CD4-positive, alpha-beta T cell treated with Interleukin-17A for 4 hours (primary cell): Measurements from ENCODE around the gene USB1.
"Not testable (repeated sequence)": the region's sequence is repeated elsewhere in the genome, so short reads cannot be mapped to it uniquely, and the experiment has no call there.

Experiments used
- DNase-seq: peaks from one replicate; pipeline ENCODE4 v3.0.0-alpha.2; 2020; ENCODE audit warnings: mixed read lengths

The USB1 gene

DNA sequence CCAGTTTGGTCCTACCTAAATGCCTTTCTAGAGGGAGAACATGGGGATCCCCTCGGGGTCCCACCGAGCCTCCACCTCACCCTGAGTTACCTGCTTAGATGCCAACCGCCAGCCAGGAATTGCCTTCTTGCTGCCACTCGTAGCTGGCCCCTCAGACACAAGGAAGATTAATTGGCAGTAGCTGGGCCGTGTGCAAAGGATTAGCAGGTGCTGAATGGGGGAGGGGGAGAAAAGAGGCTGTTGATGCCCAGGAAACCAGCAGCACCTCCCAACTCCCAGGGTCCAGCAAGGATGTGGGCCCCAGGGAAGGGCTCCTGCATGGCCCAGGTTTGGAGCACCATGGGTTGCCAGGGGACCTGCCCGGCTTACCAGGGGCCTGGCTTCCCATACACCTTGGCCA is 30.2 kb upstream of the USB1 start, which contains the start of gene CNGB1:
TSS of gene CNGB1 (minus strand) at position 159 of the 400 bp plus-strand sequence. CDS start 3,842 bp downstream, outside the sequence.
- DNase-seq = no peak

DNA sequence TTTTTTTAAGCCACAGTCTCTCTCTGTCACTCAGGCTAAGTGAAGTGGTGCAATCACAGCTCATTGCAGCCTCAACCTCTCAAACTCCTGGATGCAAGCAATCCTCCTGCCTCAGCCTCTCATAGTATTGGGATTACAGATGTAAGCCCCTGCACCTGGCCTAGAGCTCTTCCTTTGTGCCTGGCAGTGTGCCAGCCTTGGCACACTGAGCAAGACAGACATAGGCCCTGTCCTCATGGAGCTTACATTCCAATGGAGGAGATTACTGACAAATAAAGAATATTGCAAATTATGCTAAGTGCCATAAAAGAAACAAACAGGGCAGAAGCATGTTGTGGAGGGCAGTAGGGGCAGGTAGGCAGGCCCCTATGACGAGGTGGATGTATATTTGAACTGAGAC is 29.4 kb upstream of the USB1 start:
- no peak for DNase-seq

DNA sequence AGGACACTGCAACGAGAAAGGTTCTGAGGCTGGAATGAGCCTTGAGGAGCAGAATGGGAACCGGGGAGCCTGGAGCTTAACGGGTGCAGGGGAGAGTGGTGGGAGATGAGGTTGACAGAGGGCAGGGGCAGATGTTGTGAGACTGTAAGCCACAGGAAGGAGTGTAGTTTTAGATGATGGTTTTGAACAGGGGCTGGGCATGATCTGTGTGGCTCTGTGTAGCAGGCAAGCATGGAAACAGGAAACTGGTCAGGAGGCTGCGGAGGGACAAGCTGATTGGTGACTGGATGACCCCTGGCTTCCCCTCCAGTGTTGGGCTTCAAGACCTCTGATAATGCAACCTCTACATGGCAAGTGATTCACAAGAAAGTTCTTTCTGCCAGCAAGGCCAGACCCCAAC is 28.9 kb upstream of the USB1 start:
- no peak for DNase-seq

DNA sequence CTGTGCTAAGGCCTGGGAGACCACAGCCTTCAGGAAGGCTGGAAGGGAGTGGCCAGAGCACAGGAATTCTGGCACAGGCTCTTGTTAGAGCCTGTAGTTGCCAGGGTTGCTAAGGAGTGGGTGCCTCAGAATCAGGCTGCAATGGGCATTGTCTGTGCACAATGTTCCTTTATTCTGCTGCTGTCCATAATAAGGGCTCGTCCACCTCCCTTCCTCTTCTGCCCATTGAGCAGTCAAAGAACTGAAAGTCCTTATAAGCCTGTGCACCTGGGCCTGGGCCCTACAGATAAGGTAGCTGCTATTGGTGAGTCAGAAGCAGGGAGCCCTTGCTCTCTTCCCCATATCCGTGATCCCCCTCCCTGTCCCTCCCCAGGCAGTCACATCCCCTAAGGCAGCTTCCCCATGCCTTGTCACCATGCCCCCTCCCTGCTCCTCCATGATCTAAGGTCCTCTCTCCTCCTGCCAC is 24.8 kb upstream of the USB1 start:
- no peak for DNase-seq

DNA sequence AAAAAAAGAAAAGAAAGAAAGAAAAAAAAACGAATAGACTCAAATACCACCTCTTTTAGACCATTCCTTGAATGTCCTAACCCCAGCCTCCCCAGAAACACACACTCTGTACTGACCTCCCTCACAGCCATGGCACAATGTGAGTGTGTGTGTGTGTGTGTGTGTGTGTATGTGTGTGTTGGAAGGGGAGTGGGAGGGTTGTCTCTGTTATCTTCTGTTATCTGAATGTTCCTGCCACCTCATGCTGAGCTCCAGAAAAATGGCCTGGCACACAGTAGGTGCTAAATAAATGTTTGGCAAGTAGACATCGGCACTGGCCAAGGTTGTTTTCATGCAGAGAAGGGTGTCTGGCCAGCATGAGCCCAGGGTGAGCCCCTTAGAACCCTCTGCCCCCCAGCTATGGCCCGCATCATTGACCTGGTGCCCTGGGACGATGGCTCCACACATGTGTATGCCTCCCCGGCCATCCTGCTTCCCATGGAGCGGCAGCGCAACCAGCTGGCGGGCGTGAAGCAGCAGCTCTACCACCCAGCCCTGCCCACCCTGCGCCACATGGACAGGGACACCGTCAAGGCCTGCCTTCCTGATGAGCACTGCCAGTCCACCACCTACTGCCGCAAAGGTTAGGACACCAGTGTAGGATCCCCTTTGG is 23.7 kb upstream of the USB1 start:
- DNase-seq = no peak

DNA sequence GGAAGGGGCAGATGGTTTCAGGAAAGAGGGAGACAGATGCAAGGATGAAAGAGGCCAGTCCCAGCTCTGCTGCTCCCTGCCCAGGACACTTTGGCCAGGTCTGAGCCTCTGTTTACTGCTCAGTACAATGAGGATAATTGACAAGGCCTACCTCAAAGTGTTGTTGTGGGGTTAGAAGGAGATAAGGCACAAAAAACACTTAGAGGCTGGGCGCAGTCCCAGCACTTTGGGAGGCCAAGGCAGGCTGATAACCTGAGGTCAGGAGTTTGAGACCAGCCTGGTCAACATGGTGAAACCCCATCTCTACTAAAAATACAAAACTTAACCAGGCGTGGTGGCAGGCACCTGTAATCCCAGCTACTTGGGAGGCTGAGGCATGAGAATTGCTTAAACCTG is 23.1 kb upstream of the USB1 start:
- not testable (repeated sequence) for DNase-seq

DNA sequence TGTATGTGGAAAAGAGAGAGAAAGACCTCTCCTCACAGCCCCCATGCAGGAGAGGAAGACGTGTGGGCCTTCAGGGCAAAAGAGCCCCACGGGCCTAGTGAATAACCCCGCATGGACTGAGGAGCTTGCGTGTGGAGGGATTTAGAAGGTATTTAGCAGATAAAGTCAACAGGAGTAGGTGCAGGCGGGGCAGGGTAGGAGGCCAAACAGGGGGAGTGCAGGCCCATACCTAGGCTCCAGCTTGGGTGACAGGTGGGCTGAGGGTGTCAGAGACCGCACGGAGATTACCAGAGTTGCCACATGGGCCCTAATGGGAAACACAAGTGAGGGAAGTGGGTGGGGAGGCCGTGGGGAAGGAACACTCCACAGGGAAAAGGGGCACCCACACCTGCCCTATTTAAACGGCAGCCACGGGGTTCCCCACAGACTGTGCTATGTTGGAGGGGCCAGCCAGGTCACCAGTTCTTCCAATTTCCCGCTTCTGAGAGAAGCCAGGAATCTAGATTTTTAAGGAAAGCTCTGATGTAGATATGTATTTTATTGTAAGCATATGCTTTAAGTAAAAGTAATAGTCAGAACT is 22.1 kb upstream of the USB1 start:
- DNase-seq = no peak

DNA sequence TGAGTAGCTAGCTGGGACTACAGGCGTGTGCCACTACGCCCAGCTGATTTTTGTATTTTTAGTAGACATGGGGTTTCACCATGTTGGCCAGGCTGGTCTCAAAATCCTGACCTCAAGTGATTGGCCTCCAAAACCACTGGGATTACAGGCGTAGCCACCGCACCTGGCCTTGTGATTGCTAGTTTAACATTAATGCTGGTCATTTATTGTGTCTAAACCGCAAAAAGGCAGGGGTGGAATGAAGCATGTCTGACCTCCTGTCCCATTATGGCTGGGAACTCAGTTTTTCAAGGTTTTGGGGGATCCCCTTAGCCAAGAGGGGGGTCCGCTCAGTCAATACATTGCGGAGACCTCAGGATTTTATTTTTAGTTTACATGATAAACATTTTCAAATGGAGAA is 19.6 kb upstream of the USB1 start:
- DNase-seq = no peak

DNA sequence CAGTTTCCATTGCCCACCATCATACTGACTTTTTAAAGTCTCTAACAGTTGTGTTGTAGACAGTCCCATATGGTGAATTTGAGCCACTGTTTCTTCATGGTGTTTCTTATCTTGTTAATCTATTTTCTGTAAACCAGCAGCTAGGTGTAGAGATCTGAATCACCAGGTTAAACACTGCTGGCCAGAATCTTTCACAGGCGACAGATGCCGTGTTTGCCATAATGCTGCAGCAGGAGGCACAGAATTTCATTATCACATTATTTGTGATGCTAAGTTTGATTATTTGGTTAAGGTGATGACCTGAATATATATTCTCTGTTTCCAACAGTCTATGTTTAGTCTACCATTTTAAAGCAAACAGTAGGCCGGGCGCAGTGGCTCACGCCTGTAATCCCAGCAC is 18.8 kb upstream of the USB1 start:
- DNase-seq = no peak

DNA sequence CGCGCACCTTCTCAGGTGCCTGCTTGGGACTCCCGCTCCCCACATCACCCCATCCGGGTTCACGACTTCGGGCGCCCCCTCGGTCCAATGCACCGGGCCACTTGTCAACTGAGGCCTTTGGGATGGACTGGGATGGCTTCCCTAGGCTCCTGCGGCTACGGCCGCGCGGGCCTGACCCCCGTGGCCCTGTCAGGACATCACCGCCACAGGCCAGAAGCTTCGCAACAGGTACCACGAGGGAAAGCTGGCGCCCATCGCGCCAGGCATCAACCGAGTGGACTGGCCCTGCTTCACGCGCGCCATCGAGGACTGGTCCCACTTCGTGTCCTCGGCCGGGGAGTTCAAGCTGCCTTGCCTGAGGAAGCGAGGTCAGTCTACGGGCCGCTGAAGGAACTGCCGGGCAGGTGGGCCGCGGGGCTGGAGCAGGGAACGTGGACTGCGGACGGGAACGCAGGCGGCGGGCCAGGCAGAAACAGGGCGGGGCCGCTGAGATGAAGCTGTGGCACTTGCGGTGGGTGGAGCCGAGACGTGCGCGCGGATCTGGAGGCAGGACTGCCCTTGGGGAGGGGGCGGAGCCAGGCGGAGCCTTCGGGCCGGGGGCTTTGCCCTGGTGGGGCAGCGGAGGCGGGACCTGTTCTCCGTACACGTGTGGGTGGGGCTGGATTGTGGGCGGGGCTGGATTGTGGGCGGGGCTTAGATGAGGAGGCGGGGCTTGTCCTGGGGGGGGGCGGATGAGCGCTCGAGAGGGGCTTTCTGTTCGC is 16.6 kb upstream of the USB1 start:
- DNase-seq = peak; percentile 97

DNA sequence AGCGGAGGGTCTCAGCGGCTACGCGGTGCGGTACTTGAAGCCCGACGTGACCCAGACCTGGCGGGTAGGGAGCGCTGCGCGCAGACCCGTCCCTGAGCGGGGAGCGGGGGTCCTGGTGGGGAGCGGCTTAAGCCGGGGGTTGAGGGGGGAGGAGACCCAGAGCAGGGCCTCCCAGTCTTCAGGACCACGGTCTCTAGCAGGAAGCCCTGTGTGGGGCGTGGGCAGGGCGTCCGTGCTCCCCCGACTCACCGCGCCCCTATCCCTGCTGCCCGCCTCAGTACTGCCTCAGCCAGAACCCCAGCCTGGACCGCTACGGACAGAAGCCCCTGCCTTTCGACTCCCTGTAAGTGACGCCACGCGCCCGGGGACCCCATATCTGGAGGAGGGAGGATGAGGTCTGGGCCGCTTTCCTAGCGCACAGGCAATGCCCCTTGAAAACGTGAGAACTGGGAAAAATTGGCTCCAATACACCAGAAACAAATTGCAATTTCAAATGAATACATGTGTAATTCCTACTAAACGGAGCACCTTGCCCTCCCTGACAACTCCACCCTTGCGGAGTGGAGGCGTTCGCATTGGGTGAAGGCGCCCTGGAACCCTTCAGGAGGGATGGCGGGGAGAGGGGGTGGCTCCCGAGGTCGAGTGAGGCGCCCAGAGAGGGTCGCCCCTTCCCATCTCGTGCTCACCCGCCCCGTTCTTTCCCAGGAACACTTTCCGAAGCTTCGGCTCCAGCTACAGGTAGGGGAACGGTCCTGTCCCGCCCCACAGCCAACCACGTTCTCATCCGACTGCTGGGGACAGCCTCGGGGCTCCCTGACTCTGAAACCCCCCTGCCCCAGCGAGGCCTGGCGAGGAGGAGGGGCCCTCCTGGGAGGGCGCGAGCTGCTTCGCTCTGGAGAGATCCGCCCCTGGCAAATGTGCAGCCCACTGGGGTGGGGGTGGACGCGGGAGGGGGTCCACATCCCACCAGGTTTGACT is 15.7 kb upstream of the USB1 start:
- no peak for DNase-seq

DNA sequence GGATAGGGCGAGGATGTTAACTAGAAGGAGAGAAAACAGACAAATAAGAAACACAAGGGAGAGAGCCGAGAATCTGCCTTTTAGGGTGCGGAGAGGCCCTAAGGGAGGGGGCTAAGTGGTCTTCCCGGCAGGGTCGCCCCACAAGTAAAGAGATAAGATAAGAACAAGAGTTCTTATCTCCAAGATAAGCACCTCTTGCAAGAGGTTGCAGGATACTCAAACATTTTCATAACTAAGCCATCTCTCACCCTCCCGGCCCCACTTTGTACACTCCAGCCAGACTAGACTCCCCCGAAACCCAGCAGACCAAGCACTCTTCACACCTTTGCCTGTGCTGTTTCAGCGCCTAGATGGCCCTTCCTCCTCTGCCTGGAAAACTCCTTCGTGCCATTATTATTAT is 15.0 kb upstream of the USB1 start:
- DNase-seq = no peak

DNA sequence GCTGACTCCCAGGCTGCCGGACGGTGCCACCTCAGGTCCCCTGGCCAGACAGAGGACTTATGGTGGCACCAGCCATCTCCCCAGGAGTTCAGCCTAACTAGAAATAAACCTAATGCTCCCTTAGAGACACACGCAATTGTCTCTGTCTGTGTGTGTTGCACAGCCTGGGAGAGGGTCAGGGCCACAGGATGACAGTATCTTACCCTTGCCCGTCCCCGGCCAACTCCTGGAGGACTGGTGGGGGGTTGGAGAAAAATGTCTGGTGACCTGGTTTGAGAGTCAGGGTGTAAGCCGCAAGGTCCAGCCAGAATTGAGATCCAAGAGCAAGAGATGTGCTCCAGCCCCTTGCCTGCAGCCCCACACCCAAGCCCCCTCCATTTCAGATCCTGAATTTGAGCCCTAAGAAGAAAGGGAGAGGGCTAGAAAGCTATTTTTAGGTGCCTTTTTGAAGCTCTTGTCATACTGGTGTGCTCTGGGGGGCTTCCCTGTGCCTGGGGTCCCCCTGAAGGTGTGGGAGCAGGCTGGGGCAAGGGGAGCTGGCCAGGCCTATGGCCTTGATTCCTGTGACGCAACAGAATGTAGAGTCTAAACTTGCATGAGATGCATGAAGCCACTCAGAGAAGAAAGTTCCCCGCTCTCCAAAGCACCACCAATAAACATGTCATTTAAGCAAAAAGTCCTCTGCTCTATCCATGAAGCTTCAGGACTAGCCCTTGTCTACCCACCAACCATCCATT is 13.6 kb upstream of the USB1 start:
- DNase-seq = no peak

DNA sequence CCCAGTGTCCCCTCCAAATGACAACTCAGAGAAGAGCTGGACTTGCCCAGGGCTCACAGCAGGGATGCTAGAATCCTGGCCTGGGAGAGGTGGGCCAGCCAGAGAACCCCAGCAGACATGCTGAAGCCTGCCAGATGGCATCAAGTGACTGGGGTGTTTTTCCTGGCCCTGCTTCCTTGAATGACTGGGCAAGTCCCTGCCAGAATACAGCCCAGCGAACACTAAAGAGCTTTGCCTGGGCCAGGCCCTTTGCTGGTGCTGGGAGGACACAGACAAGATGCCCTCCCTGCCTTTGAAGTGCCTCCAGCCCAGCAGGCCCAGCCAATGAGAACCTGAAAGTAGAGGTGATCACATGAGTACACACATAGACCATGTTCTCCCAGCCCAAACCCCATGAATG is 12.3 kb upstream of the USB1 start:
- DNase-seq = no peak

DNA sequence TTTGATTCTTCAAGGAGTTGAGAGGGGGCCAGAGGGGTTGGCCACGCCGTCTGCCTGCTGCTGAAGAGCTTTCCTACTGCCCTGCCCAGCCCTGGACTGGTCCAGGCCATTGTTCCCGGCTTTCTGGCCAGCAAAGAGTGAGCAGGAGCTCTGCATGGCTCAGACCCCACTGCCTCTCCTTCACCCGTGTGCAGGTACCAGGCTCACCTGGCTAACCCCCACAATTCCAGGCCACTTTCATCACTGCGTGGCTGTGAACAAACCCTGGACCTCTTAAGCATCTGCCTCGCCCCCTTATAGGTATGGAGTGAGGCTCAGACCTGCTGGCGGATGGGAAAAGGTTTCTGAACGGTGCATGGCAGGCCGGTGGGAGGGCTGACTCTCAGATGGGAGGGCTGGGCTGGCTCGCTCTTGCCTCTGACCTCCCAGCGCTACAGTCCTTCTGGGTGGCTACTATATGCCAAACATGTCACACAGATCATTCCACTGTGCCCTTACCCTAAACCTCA is 9.6 kb upstream of the USB1 start:
- no peak for DNase-seq

DNA sequence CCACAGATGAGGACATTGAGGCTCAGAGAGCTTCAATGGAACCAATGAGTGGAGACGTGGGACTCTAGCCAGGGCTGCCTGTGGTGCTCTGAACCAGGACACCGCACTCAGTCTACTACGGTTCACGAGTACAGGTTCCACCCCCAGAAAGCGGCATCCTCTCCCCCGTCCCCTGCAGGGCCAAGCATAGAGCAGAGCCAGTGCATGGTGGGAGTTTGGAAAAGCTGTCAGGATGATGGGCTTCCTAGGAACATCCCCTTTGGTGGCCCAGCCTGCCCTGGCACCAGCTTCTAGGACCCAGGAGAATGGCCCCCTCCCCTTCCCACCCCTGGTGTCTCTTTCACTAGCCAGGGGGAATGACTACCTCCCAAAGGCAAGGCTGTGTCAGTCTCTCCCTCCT is 9.1 kb upstream of the USB1 start:
- no peak for DNase-seq

DNA sequence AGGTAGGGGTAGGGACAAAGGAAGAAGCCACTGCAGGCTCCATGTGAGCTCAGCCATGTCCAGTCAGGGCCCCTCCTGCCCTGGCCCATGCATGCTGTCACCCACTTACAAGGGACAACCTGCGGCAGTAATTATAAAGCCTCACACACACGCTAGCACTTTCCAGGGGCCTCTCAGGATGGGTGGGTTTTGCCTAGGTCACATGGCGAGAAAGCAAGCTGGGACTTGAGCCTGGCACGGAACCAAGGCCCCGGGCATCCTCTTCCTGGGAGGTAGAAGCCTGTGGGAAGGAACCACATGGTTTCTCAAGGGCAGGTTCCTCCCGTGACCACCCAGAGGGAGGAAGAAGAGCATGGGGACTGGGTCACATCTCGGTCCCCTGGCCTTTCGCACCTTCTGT is 7.8 kb upstream of the USB1 start:
- no peak for DNase-seq

DNA sequence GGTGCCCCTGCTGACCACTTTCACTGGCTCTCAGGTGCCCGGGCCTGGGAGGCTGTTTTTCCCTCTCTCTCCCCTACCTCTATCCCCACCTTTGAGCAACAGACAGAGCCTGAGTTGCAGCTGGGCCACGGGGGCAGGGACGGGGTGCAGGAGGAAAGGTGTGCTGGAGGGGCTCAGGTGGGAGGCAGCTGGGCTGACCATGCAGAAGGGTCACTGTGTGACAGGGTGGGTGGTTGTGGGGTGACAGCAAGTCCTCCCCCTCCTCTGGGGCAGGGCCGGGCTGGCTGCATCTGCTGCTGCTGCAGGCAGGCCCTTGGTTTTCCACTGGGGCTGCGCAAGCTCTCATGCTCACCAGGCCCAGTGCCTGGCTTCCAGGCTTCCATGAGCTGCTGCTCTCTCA is 7.3 kb upstream of the USB1 start:
- DNase-seq = no peak

DNA sequence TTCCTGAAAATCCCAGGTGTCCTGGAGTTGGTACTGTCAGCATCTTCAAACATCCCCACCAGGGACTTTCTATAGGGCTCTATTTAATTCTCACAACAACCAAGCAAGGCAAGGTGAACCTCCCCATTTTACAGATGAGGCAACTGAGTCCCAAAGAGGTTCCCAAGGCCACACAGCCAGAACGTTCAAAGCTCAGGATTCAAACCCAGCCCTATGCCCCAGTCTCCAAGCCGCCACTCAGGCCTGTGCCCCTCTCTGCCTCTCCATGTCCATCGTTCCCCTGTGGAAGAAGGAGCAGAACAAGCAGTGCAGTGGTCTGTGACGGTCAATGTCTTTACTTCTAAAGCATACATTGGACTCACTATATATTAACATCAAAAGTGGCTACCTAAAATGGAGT is 6.8 kb upstream of the USB1 start:
- no peak for DNase-seq

DNA sequence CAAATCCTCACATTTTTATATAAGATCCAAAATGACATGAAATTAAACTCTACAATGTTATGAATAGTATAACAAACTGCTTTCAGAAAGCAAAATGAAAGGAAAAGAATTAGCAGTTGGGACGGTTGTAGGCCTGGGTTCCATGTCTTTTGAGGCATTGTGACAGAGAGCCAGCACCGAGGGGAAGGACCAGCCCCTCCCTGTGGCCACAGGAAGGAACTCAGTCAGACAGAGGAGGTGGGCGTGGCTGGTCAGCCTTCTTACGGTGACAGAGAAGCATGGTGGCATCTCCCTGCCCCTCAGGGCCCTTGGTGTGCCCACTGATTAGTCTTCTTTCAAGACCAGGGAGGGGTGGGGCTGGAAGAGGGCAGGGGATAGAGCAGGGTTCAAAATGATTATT is 6.4 kb upstream of the USB1 start:
- peak; percentile 59 for DNase-seq

DNA sequence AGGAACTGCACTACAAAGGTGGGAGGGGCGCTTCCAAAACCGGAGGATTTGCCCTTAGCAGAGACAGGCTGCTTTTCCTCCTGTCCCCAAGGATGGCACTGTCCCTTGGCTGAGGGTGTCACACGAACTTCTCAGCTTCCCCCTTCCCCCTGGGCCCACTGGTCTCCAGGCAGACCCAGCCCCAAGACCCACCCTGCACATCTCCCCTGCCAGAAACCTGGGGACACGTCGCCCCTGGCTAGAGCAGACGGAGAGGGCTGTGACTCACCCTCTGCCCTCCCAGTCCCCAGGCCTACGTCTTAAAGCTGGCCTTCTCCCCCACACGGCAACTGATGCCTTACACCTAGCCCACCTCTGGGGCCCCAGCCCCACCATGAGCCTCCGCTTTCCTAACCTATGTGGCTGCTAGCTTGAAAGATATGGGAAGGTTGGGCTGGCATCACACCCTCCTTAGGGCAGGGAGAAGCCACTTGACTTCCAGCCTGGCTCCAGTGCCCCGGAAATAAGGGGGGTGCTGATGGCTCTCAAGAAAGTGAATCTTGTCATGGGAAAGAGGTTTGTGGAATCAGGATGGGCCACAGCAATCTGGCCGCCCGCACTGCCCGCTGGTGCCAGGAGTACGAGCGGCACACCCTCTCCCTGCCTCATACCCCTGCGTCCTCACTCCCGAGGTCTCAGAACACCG is 5.3 kb upstream of the USB1 start:
- DNase-seq = no peak
